ENCODE results near the gene SDK1.
"Not testable (repeated sequence)": the region's sequence is repeated elsewhere in the genome, so short reads cannot be mapped to it uniquely, and the experiment has no call there.

The SDK1 gene

GRCh38 chr7:4307316-4308204 is 1006.5 kb downstream of the SDK1 start:
- DNase-seq: no peak

- no peak for DNase-seq
Measured at GRCh38 chr7:4308205-4308590, 1007.1 kb downstream of the SDK1 start.

GRCh38 chr7:4313911-4314310 is 1012.9 kb downstream of the SDK1 start:
- DNase-seq: not testable (repeated sequence)

- not testable (repeated sequence) for DNase-seq
Measured at GRCh38 chr7:4314316-4314715, 1013.3 kb downstream of the SDK1 start.
